ENCODE data around the gene MRPL36. TPM values are rescaled to one million over a fixed set of nuclear protein-coding genes. Genes with fewer than 3 reads are reported as not detected.

The MRPL36 gene
- total RNA-seq, 1 experiment from 2014 or later = 61.2 TPM

DNA sequence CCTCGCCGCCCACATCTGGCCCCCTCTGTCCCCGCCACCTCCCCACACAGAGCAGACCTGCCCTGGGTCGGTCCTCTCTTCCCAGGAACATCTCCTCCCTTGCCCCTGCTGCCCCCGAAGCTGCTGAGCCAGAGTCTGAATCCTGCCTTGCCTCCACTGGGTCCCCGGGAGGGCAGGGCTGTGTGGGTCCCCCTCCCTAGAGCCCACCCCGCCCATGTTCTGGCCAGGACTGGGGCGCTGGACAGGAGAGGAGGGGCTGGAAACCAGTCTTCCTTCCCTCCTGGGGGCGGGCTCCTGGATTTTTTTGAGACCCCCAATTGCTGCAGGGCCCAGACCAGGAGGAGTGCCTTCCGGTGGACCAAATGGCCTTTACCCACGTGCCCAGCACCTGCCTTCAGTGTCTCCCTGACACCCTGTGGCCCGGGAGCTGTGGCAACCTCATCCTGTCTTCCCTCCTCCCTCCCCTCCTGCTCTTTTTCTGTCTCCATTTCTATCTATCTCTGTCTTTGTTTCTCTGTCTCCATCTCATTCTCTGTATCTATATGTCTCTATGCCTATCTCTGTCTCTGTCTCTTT is 12.1 kb downstream of the MRPL36 start (continued):
- TF ChIP-seq, protein P1, sequence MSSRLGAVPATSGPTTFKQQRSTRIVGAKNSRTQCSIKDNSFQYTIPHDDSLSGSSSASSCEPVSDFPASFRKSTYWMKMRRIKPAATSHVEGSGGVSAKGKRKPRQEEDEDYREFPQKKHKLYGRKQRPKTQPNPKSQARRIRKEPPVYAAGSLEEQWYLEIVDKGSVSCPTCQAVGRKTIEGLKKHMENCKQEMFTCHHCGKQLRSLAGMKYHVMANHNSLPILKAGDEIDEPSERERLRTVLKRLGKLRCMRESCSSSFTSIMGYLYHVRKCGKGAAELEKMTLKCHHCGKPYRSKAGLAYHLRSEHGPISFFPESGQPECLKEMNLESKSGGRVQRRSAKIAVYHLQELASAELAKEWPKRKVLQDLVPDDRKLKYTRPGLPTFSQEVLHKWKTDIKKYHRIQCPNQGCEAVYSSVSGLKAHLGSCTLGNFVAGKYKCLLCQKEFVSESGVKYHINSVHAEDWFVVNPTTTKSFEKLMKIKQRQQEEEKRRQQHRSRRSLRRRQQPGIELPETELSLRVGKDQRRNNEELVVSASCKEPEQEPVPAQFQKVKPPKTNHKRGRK (CRISPR knock-in tag; IDR thresholded peaks at IDR 0.05; ENCODE audit: borderline replicate concordance) = no peak
- TF ChIP-seq NR2C2 (CRISPR knock-in tag; IDR thresholded peaks at IDR 0.05) (no peak), GTF2I (CRISPR knock-in tag; conservative IDR thresholded peaks at IDR 0.05) (no peak), NFYB (CRISPR knock-in tag; conservative IDR thresholded peaks at IDR 0.05; ENCODE audit: low read depth) (no peak), CREM (CRISPR knock-in tag; IDR thresholded peaks at IDR 0.05) (no peak), HMGA2 (CRISPR knock-in tag; IDR thresholded peaks at IDR 0.05) (no peak), ZNF219 (CRISPR knock-in tag; IDR thresholded peaks at IDR 0.05; ENCODE audit: borderline replicate concordance) (no peak), IRF2 (CRISPR knock-in tag; IDR thresholded peaks at IDR 0.05; ENCODE audit: borderline replicate concordance, low read depth) (no peak)
- TF ChIP-seq, protein P2, sequence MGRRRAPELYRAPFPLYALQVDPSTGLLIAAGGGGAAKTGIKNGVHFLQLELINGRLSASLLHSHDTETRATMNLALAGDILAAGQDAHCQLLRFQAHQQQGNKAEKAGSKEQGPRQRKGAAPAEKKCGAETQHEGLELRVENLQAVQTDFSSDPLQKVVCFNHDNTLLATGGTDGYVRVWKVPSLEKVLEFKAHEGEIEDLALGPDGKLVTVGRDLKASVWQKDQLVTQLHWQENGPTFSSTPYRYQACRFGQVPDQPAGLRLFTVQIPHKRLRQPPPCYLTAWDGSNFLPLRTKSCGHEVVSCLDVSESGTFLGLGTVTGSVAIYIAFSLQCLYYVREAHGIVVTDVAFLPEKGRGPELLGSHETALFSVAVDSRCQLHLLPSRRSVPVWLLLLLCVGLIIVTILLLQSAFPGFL (CRISPR knock-in tag; IDR thresholded peaks at IDR 0.05; ENCODE audit: borderline replicate concordance) = no peak
- TF ChIP-seq, protein P3, sequence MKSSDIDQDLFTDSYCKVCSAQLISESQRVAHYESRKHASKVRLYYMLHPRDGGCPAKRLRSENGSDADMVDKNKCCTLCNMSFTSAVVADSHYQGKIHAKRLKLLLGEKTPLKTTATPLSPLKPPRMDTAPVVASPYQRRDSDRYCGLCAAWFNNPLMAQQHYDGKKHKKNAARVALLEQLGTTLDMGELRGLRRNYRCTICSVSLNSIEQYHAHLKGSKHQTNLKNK (CRISPR knock-in tag; IDR thresholded peaks at IDR 0.05) = no peak
- TF ChIP-seq, protein P4, sequence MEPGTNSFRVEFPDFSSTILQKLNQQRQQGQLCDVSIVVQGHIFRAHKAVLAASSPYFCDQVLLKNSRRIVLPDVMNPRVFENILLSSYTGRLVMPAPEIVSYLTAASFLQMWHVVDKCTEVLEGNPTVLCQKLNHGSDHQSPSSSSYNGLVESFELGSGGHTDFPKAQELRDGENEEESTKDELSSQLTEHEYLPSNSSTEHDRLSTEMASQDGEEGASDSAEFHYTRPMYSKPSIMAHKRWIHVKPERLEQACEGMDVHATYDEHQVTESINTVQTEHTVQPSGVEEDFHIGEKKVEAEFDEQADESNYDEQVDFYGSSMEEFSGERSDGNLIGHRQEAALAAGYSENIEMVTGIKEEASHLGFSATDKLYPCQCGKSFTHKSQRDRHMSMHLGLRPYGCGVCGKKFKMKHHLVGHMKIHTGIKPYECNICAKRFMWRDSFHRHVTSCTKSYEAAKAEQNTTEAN (CRISPR knock-in tag; IDR thresholded peaks at IDR 0.05) = no peak

DNA sequence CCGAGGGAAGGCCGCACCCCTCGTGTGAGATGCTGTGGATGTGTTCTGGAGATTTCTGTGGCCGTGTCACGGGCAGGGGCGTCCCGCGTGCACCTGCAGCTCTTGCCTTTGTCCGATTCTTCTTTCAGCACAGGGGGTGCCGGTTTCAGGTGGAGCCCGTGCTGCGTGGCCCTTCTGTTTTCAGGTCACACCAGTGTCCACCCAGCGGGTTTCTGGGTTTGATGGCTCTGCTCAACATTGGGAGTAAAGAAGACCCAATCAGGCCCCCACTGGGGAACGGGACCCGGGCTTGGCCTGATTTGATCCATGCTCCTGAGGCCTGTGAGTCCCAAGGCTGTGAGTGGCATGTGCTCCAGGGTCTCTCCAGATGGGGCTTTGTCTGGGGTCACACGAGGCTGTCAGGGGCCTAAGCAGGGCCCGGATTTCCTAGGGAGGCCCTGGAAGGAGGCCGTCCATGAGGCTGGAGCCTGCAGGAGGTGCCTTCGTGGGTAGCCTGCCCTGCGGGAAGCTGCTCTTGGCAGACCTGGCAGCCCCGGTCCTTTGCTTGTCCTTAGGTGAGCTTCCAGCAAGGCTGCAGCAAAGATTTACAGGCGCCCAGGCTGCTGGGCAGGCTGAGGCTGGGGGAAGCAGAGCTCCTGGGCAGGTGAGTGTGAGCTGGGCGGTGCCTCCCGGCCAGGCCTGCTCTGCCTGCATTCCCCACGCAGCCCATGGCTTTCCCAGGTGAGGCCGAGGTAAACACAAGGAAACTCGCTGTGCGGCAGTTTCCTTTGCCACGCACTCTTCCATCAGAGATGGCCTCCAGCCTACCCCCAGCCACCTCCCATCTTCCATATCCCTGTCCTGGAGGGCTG is 12.8 kb downstream of the MRPL36 start:
- ATAC-seq = no peak
- no peak for DNase-seq (ENCODE audit: low spot score)
- ChIA-PET CTCF (no interaction called here), POLR2A (no interaction called here)
- H3K4me3 Mint-ChIP-seq = no peak overlapping the region
- H3K27ac Mint-ChIP-seq = no peak overlapping the region
- H3K36me3 Mint-ChIP-seq = no peaks in the 10 kb centered on the region
- no peaks in the 10 kb centered on the region for H3K9me3 Mint-ChIP-seq
- H3K27me3 Mint-ChIP-seq (ENCODE audit: low read depth) = no peaks in the 10 kb centered on the region
- peaks cover 28% of the 10 kb centered on the region for H3K4me1 Mint-ChIP-seq
- TF ChIP-seq TCF7 (CRISPR knock-in tag; IDR thresholded peaks at IDR 0.05; ENCODE audit: low read depth) (no peak), ZNF232 (CRISPR knock-in tag; IDR thresholded peaks at IDR 0.05) (no peak), ETV6 (CRISPR knock-in tag; IDR thresholded peaks at IDR 0.05) (no peak), ZNF138 (CRISPR knock-in tag; conservative IDR thresholded peaks at IDR 0.05) (no peak), TP53 (CRISPR knock-in tag; IDR thresholded peaks at IDR 0.05) (no peak), ZNF423 (CRISPR knock-in tag; IDR thresholded peaks at IDR 0.05) (no peak), CREB1 (CRISPR knock-in tag; IDR thresholded peaks at IDR 0.05) (no peak)
- TF ChIP-seq, protein P5, sequence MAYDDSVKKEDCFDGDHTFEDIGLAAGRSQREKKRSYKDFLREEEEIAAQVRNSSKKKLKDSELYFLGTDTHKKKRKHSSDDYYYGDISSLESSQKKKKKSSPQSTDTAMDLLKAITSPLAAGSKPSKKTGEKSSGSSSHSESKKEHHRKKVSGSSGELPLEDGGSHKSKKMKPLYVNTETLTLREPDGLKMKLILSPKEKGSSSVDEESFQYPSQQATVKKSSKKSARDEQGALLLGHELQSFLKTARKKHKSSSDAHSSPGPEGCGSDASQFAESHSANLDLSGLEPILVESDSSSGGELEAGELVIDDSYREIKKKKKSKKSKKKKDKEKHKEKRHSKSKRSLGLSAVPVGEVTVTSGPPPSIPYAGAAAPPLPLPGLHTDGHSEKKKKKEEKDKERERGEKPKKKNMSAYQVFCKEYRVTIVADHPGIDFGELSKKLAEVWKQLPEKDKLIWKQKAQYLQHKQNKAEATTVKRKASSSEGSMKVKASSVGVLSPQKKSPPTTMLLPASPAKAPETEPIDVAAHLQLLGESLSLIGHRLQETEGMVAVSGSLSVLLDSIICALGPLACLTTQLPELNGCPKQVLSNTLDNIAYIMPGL (CRISPR knock-in tag; IDR thresholded peaks at IDR 0.05) = no peak
- TF ChIP-seq, protein P6, sequence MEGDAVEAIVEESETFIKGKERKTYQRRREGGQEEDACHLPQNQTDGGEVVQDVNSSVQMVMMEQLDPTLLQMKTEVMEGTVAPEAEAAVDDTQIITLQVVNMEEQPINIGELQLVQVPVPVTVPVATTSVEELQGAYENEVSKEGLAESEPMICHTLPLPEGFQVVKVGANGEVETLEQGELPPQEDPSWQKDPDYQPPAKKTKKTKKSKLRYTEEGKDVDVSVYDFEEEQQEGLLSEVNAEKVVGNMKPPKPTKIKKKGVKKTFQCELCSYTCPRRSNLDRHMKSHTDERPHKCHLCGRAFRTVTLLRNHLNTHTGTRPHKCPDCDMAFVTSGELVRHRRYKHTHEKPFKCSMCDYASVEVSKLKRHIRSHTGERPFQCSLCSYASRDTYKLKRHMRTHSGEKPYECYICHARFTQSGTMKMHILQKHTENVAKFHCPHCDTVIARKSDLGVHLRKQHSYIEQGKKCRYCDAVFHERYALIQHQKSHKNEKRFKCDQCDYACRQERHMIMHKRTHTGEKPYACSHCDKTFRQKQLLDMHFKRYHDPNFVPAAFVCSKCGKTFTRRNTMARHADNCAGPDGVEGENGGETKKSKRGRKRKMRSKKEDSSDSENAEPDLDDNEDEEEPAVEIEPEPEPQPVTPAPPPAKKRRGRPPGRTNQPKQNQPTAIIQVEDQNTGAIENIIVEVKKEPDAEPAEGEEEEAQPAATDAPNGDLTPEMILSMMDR (IDR thresholded peaks at IDR 0.05) = no peak
- TF ChIP-seq, protein P1 (CRISPR knock-in tag; IDR thresholded peaks at IDR 0.05; ENCODE audit: borderline replicate concordance) = no peak
- TF ChIP-seq, protein P7, sequence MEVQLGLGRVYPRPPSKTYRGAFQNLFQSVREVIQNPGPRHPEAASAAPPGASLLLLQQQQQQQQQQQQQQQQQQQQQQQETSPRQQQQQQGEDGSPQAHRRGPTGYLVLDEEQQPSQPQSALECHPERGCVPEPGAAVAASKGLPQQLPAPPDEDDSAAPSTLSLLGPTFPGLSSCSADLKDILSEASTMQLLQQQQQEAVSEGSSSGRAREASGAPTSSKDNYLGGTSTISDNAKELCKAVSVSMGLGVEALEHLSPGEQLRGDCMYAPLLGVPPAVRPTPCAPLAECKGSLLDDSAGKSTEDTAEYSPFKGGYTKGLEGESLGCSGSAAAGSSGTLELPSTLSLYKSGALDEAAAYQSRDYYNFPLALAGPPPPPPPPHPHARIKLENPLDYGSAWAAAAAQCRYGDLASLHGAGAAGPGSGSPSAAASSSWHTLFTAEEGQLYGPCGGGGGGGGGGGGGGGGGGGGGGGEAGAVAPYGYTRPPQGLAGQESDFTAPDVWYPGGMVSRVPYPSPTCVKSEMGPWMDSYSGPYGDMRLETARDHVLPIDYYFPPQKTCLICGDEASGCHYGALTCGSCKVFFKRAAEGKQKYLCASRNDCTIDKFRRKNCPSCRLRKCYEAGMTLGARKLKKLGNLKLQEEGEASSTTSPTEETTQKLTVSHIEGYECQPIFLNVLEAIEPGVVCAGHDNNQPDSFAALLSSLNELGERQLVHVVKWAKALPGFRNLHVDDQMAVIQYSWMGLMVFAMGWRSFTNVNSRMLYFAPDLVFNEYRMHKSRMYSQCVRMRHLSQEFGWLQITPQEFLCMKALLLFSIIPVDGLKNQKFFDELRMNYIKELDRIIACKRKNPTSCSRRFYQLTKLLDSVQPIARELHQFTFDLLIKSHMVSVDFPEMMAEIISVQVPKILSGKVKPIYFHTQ (CRISPR knock-in tag; IDR thresholded peaks at IDR 0.05) = no peak
- TF ChIP-seq, protein P8, sequence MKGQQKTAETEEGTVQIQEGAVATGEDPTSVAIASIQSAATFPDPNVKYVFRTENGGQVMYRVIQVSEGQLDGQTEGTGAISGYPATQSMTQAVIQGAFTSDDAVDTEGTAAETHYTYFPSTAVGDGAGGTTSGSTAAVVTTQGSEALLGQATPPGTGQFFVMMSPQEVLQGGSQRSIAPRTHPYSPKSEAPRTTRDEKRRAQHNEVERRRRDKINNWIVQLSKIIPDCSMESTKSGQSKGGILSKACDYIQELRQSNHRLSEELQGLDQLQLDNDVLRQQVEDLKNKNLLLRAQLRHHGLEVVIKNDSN (CRISPR knock-in tag; IDR thresholded peaks at IDR 0.05) = no peak
